ENCODE results near the gene SLC10A7.

- TF ChIP-seq USF2 (IDR thresholded peaks at IDR 0.05; ENCODE audit: low read depth, low read length) (no peak), CHD1 (IDR thresholded peaks at IDR 0.05; ENCODE audit: low read depth, low read length) (no peak), CTCF (conservative IDR thresholded peaks at IDR 0.05; ENCODE audit: low read depth, low read length) (no peak), FOS (IDR thresholded peaks at IDR 0.05; ENCODE audit: low read depth, low read length) (no peak), MXI1 (IDR thresholded peaks at IDR 0.05; ENCODE audit: borderline replicate concordance, low read depth, low read length) (no peak), POLR2A (IDR thresholded peaks at IDR 0.05; ENCODE audit: low read depth, low read length) (no peak), RAD21 (IDR thresholded peaks at IDR 0.05; ENCODE audit: low read length) (no peak), RFX5 (IDR thresholded peaks at IDR 0.05; ENCODE audit: low read depth, low read length) (no peak), SMC3 (IDR thresholded peaks at IDR 0.05; ENCODE audit: low read depth, low read length) (no peak), NFE2L2 (IDR thresholded peaks at IDR 0.05; ENCODE audit: low read depth, low read length) (no peak), CEBPB (IDR thresholded peaks at IDR 0.05; ENCODE audit: low read depth, low read length) (no peak), MAZ (IDR thresholded peaks at IDR 0.05; ENCODE audit: borderline replicate concordance, low read depth, low read length) (no peak), ELK1 (IDR thresholded peaks at IDR 0.05; ENCODE audit: borderline replicate concordance, low read depth, low read length) (no peak), MAFK (IDR thresholded peaks at IDR 0.05; ENCODE audit: low read depth, low read length) (no peak)
Measured at GRCh38 chr4:146368209-146368608, 153.5 kb downstream of the SLC10A7 start.
